Measurements from ENCODE around the gene RASGRP3.

DNA sequence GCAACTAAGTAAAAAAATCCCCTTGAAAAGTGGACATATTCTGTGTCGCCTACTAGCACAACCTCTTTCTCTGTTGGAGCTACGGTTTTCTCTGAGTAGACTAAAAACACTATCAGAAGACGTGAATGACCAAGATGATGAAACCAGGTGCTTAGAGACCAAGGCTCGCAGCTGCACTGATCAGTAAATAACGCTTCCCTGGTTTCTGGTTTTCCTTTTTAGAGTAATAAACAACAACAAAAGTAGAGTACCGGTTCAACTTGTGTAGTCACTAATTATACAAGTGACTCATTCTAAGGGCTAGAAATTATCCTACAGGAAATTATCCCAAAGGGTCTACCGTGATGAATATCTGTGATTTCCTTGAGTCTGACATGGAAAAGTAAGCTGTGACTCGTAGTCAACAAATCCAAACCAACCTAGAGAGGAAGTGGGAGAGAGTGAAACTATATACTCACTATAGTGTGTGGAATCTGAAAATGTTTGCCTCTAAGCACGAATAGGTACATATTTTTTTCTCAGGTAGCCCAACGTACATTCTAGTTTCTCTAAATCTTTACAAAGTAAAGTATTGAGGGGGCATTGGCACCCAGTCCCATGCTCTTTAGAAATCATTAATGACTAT is 17.8 kb downstream of the RASGRP3 start:
- TF ChIP-seq ZNF274 (IDR thresholded peaks at IDR 0.05; ENCODE audit: low read depth, low read length) (no peak), YY1 (IDR thresholded peaks at IDR 0.05; ENCODE audit: insufficient read depth, insufficient read length) (no peak)

Measured in NT2/D1 (cell line).